Mesothelial cell of epicardium (in vitro differentiated cells): ENCODE measurements around the gene WDR86. TPM values are rescaled to one million over a fixed set of nuclear protein-coding genes. Genes with fewer than 3 reads are reported as not detected.

Experiments
- DNase-seq, 2 experiments: peaks; one replicate each; pipeline ENCODE4 v3.0.0; 2021; ENCODE audit warnings: low spot score in 2 of 2; ENCODE audit not compliant: unreplicated experiment in 2 of 2
- H3K27ac Mint-ChIP-seq: 2 replicates; pipeline ENCODE4 v1.8.0; 2021; ENCODE audit warnings: mixed read lengths
- H3K27me3 Mint-ChIP-seq: 2 replicates; pipeline ENCODE4 v1.8.0; 2021; ENCODE audit warnings: low read depth, mixed read lengths
- H3K36me3 Mint-ChIP-seq: 2 replicates; pipeline ENCODE4 v1.8.0; 2021; ENCODE audit warnings: mixed read lengths
- H3K4me1 Mint-ChIP-seq: 2 replicates; pipeline ENCODE4 v1.8.0; 2021; ENCODE audit warnings: mixed read lengths
- H3K4me3 Mint-ChIP-seq: 2 replicates; pipeline ENCODE4 v1.8.0; 2021; ENCODE audit warnings: mild to moderate bottlenecking, moderate library complexity, mixed read lengths
- H3K9me3 Mint-ChIP-seq: 2 replicates; pipeline ENCODE4 v1.8.0; 2021; ENCODE audit warnings: mixed read lengths
- total RNA-seq: library from RNA; stranded (reverse); gene quantifications from 3 replicates; pipeline ENCODE4 v1.2.1, GENCODE V29; 2021
- TF ChIP-seq, protein P1 (sequence below): fragments of 200-600 bp; sonication (generic); IDR thresholded peaks from one replicate; pipeline ENCODE4 v1.5.0; 2021; ENCODE audit warnings: antibody characterized with exemption; ENCODE audit not compliant: unreplicated experiment

The WDR86 gene
- total RNA-seq, 1 donor from 2014 or later = 274 TPM

DNA sequence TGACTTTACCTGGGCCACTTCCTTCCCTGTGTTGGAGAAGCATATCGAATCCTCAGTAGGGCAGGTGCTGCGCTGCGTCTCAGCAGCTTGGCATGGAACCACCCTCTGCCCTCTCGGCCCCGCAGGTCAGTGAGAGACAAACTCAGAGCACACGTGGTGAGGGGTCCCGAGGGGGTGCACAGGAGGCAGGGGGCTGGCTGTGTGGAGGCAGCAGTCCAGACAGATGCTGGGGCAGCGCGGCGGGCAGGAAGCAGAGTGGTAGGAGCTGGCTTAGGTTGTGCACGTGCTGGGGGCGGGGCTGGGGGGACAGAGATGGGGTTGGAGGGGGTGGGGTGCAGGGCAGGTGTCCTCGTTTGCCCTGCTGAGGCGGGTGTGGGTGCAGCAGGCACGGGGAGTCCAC lies 35.1 kb downstream of the WDR86 start:
- H3K36me3 Mint-ChIP-seq = peaks cover 34% of the 10 kb centered on the region
- H3K4me3 Mint-ChIP-seq = no peak overlapping the region
- H3K4me1 Mint-ChIP-seq = no peaks in the 10 kb centered on the region
- TF ChIP-seq, protein P1, sequence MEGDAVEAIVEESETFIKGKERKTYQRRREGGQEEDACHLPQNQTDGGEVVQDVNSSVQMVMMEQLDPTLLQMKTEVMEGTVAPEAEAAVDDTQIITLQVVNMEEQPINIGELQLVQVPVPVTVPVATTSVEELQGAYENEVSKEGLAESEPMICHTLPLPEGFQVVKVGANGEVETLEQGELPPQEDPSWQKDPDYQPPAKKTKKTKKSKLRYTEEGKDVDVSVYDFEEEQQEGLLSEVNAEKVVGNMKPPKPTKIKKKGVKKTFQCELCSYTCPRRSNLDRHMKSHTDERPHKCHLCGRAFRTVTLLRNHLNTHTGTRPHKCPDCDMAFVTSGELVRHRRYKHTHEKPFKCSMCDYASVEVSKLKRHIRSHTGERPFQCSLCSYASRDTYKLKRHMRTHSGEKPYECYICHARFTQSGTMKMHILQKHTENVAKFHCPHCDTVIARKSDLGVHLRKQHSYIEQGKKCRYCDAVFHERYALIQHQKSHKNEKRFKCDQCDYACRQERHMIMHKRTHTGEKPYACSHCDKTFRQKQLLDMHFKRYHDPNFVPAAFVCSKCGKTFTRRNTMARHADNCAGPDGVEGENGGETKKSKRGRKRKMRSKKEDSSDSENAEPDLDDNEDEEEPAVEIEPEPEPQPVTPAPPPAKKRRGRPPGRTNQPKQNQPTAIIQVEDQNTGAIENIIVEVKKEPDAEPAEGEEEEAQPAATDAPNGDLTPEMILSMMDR = no peak
- no peak overlapping the region for H3K27ac Mint-ChIP-seq
- H3K27me3 Mint-ChIP-seq = no peaks in the 10 kb centered on the region
- H3K9me3 Mint-ChIP-seq = no peaks in the 10 kb centered on the region
- DNase-seq = no peak

DNA sequence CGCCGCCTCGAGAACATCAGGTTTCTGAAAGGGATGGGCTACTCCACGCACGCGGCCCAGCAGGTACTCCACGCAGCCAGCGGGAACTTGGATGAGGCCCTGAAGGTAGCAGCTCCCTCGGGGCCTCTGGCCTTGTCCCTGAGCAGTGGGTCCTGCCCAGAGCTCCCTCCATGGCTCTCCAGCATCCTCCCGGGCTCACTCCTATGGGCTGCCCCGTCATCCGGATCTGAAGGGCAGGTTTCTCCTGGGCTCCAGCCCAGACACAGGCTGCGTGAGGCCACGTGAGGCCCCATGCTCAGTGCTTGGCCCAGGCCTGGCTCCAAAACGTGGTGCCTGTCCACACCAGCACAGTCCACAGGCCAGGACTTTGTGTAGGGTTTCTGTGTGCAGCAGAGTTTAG lies 35.7 kb downstream of the WDR86 start:
- H3K27ac Mint-ChIP-seq = peak overlapping the region; percentile 64
- TF ChIP-seq, protein P1 = no peak
- H3K4me1 Mint-ChIP-seq = peaks cover 2% of the 10 kb centered on the region
- no peaks in the 10 kb centered on the region for H3K27me3 Mint-ChIP-seq
- no peak for DNase-seq
- H3K36me3 Mint-ChIP-seq = peaks cover 32% of the 10 kb centered on the region
- no peak overlapping the region for H3K4me3 Mint-ChIP-seq
- no peaks in the 10 kb centered on the region for H3K9me3 Mint-ChIP-seq

DNA sequence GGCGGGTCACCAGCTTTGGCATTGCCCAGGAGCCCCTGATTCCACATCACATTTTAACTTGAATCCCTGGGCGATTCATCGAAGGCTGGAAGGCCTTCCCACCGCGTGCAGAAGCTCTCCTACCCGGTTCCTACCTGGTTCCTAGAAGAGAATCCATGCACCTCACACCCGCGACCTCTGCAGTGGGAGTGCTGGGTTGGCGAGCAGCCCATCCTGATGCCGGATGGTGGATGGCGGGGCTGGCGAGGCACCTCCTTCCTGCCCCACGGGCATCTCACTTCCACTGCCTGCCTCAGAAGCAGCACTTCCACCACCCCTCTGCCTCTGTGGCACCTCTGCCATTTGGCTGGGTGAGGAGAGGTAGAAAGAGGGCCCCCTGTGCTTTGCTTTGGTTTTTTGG lies 36.2 kb downstream of the WDR86 start:
- H3K4me3 Mint-ChIP-seq = no peak overlapping the region
- H3K27me3 Mint-ChIP-seq = no peaks in the 10 kb centered on the region
- peaks cover 3% of the 10 kb centered on the region for H3K4me1 Mint-ChIP-seq
- peaks cover 27% of the 10 kb centered on the region for H3K36me3 Mint-ChIP-seq
- H3K9me3 Mint-ChIP-seq = no peaks in the 10 kb centered on the region
- peak overlapping the region; percentile 64 for H3K27ac Mint-ChIP-seq
- TF ChIP-seq, protein P1 = no peak
- no peak for DNase-seq

DNA sequence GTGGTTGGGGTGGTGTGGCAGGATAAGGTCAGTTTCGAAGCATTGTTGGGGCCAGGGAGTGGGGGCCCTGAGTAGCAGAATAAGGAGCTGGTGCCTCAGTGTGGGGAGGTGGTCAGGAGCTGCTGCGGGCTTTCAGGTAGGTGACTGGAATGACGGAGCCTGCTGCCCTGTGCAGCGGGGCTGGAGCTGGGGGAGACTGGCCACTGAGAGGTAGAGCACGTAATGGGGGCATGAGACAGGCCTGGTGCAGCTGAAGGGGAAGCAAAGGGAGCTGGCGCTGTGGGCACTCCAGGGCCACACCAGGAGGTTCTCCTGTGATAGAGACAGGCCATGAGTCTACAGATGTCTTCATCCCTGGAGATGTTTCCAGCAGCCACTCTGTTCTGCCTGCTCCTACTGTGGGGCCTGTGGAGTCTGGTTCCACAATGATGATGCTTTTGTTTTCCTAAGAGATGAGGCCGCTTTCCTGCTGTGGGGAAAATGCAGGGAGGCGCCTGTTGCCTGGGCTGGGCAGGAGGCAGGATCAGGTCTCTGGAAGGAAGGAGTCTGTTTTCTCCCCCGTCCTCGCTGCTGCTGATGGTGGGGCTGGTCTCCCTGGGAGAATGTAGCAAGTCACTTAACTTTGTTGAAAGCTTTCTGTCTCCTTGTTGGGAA lies 37.1 kb downstream of the WDR86 start:
- peaks cover 19% of the 10 kb centered on the region for H3K36me3 Mint-ChIP-seq
- H3K9me3 Mint-ChIP-seq = no peaks in the 10 kb centered on the region
- TF ChIP-seq, protein P1 = no peak
- no peaks in the 10 kb centered on the region for H3K27me3 Mint-ChIP-seq
- no peak for DNase-seq
- H3K27ac Mint-ChIP-seq = peak overlapping the region; percentile 82
- H3K4me3 Mint-ChIP-seq = no peak overlapping the region
- H3K4me1 Mint-ChIP-seq = peaks cover 11% of the 10 kb centered on the region

DNA sequence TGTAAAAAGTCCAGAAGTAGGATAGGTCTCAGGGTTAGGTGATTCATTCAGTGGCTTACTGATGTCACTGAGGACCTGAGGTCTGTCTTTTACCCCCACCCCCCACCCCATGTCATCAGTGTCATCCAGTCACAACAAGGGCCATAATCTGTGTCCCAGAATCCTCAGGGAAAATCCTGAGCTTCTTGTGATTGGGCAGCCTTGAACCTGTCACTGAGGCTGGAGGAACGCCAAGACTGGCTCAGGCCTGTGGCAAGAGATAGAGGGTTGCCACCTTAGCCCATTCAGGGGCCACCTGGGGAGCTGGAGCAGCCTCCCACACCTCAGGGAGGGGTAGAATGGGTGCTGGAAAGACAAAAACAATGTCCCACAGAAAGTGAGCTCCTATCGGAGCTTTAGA lies 38.6 kb downstream of the WDR86 start:
- no peak for DNase-seq
- Mint-ChIP-seq H3K27me3 (no peaks in the 10 kb centered on the region), H3K9me3 (no peaks in the 10 kb centered on the region), H3K4me1 (peaks cover 24% of the 10 kb centered on the region), H3K36me3 (peaks cover 16% of the 10 kb centered on the region), H3K27ac (peak overlapping the region; percentile 61), H3K4me3 (no peak overlapping the region)
- TF ChIP-seq, protein P1 = no peak
